HepG2 (cell line): ENCODE measurements around the gene ZNF454. TPM values are rescaled to one million over a fixed set of nuclear protein-coding genes. Genes with fewer than 3 reads are reported as not detected.

Experiments used
- ATAC-seq: fragments of 200-7000 bp; cut with Tn5 transposase; 3 replicates; pipeline ENCODE4 v1.9.1; 2020; ENCODE audit warnings: mild to moderate bottlenecking, moderate library complexity
- BruUV-seq: library from RNA; stranded (reverse); fragments of 400-500 nt; replicated peaks from 2 replicates; lab custom pipeline; 2021; lab: Mats Ljungman, UMichigan
- CTCF ChIA-PET: fragments of 300-600 bp; formaldehyde crosslinking; extraction: SDS; loops from one replicate; lab custom pipeline; 2021; ENCODE audit warnings: low total read pairs, inconsistent platforms, low intra/inter-chr PET ratio; lab: Yijun Ruan, JAX
- POLR2A ChIA-PET: fragments of 350-600 bp; sonication (Branson Sonifier 250); formaldehyde crosslinking; loops from one replicate; lab custom pipeline; 2020; ENCODE audit warnings: antibody characterized with exemption, inconsistent platforms; lab: Yijun Ruan, JAX
- DNase-seq: peaks from one replicate; pipeline ENCODE4 v3.0.0-alpha.2; 2015; ENCODE audit warnings: low spot score
- FAIRE-seq: peaks from 3 replicates; lab custom pipeline; 2011; peaks lifted over from hg19 to GRCh38; lab: Jason Lieb, UNC
- H2AFZ ChIP-seq: one replicate; pipeline ENCODE4 v1.6.1; 2011; ENCODE audit warnings: low read length, inconsistent platforms
- H3K27ac ChIP-seq: fragments of 300-600 bp; 3 replicates; pipeline ENCODE4 v1.8.0; 2011; ENCODE audit warnings: mixed run types, mild to moderate bottlenecking, mixed read lengths, low read length, inconsistent platforms; ENCODE audit not compliant: insufficient read depth; ENCODE audit errors: extremely low read length
- H3K27me3 ChIP-seq, 2 experiments: fragments of 200-600 bp in 1 of 2; 2 replicates in 1 of 2; 3 replicates in 1 of 2; pipeline versions ENCODE4 v1.6.0 to v1.8.0; 2011; ENCODE audit warnings: low read length in 2 of 2, mild to moderate bottlenecking in 2 of 2, moderate library complexity in 2 of 2, inconsistent platforms in 1 of 2; ENCODE audit not compliant: insufficient read depth in 2 of 2, control insufficient read depth in 1 of 2
- H3K36me3 ChIP-seq, 2 experiments: fragments of 200-600 bp in 1 of 2; replicated peaks in 1 of 2; 2 replicates in 1 of 2; 3 replicates in 1 of 2; pipeline versions ENCODE4 v1.5.1 to v1.8.0; 2011; ENCODE audit warnings: low read length in 2 of 2, inconsistent platforms in 1 of 2; ENCODE audit not compliant: insufficient read depth in 2 of 2, control insufficient read depth in 1 of 2
- H3K4me1 ChIP-seq: 2 replicates; pipeline ENCODE4 v1.5.1; 2012; ENCODE audit warnings: low read length, inconsistent platforms; ENCODE audit not compliant: insufficient read depth
- H3K4me2 ChIP-seq: 2 replicates; pipeline ENCODE4 v1.6.0; 2011; ENCODE audit warnings: low read depth, low read length, inconsistent platforms
- H3K4me3 ChIP-seq, 3 experiments: fragments of 200-600 bp in 1 of 3; sonication (generic), shearing (Covaris generic) in 1 of 3; replicated peaks in 1 of 3; 2 replicates each; pipeline ENCODE4 v1.5.1; 2011 to 2016; ENCODE audit warnings: low read length in 3 of 3, inconsistent platforms in 2 of 3, low read depth in 2 of 3, mild to moderate bottlenecking in 2 of 3, control low read depth in 1 of 3, mixed read lengths in 1 of 3; ENCODE audit not compliant: insufficient read depth in 1 of 3
- H3K79me2 ChIP-seq: one replicate; pipeline ENCODE4 v1.6.1; 2011; ENCODE audit warnings: low read length, inconsistent platforms; ENCODE audit not compliant: insufficient read depth
- H3K9ac ChIP-seq: 2 replicates; pipeline ENCODE4 v1.6.0; 2011; ENCODE audit warnings: mild to moderate bottlenecking, low read depth, low read length, inconsistent platforms; ENCODE audit not compliant: insufficient read depth
- H3K9me3 ChIP-seq: 2 replicates; pipeline ENCODE4 v1.5.1; 2012; ENCODE audit warnings: mild to moderate bottlenecking, low read length
- H4K20me1 ChIP-seq: 2 replicates; pipeline ENCODE4 v1.6.0; 2011; ENCODE audit warnings: inconsistent platforms, mild to moderate bottlenecking, low read length, moderate library complexity; ENCODE audit not compliant: insufficient read depth
- ARHGAP35 ChIP-seq: sonication (generic); formaldehyde crosslinking; IDR thresholded peaks from 2 replicates; pipeline ENCODE4 v1.9.0; 2022; ENCODE audit warnings: mild to moderate bottlenecking, inconsistent platforms, moderate library complexity, missing genetic modification reagents, borderline replicate concordance
- ATF4 ChIP-seq, 2 experiments: fragments of 450-650 bp in 1 of 2; sonication (generic) in 1 of 2; formaldehyde crosslinking; IDR thresholded peaks; 2 replicates each; pipeline versions ENCODE4 v1.5.0 to v1.8.0; 2020 to 2022; ENCODE audit warnings: mild to moderate bottlenecking in 1 of 2, missing genetic modification reagents in 1 of 2
- CBFB ChIP-seq: sonication (generic); formaldehyde crosslinking; IDR thresholded peaks from 2 replicates; pipeline ENCODE4 v1.4.0; 2020; ENCODE audit warnings: missing genetic modification reagents
- DRAP1 ChIP-seq: IDR thresholded peaks from 2 replicates; pipeline ENCODE4 v1.6.1; 2016; ENCODE audit warnings: missing genetic modification reagents, missing compliant biosample characterization
- GRHL1 ChIP-seq: sonication (generic); formaldehyde crosslinking; conservative IDR thresholded peaks from 2 replicates; pipeline ENCODE4 v1.8.0; 2022; ENCODE audit warnings: missing genetic modification reagents
- HBP1 ChIP-seq: IDR thresholded peaks from 2 replicates; pipeline ENCODE4 v1.6.1; 2016; ENCODE audit warnings: low read depth, control low read depth
- JUNB ChIP-seq: sonication (generic); formaldehyde crosslinking; IDR thresholded peaks from 2 replicates; pipeline ENCODE4 v1.8.0; 2022; ENCODE audit warnings: missing genetic modification reagents, mild to moderate bottlenecking, borderline replicate concordance
- MED13 ChIP-seq: sonication (generic); formaldehyde crosslinking; IDR thresholded peaks from 2 replicates; pipeline ENCODE4 v1.5.0; 2020; ENCODE audit warnings: missing genetic modification reagents
- PBX2 ChIP-seq: IDR thresholded peaks from 2 replicates; pipeline ENCODE4 v1.6.1; 2016; ENCODE audit warnings: control low read depth
- PREB ChIP-seq: sonication (generic); formaldehyde crosslinking; IDR thresholded peaks from 2 replicates; pipeline ENCODE4 v1.4.0; 2020; ENCODE audit warnings: missing genetic modification reagents
- RBFOX2 ChIP-seq: fragments of 200-400 bp; formaldehyde crosslinking; IDR thresholded peaks from 2 replicates; pipeline ENCODE4 v1.6.1; 2017; ENCODE audit warnings: low read depth, mild to moderate bottlenecking, low read length
- ZNF282 ChIP-seq: fragments of 450-650 bp; IDR thresholded peaks from 2 replicates; pipeline ENCODE4 v1.6.1; 2018; ENCODE audit not compliant: partially characterized antibody
- ZNF292 ChIP-seq: sonication (generic); formaldehyde crosslinking; IDR thresholded peaks from 2 replicates; pipeline ENCODE4 v1.8.1; 2022; ENCODE audit warnings: mild to moderate bottlenecking, low read depth, missing genetic modification reagents, borderline replicate concordance
- ZNF34 ChIP-seq: sonication (generic); formaldehyde crosslinking; IDR thresholded peaks from 2 replicates; pipeline ENCODE4 v1.4.0; 2020; ENCODE audit warnings: mild to moderate bottlenecking, missing genetic modification reagents, borderline replicate concordance
- ZNF749 ChIP-seq: sonication (generic); formaldehyde crosslinking; IDR thresholded peaks from 2 replicates; pipeline ENCODE4 v1.8.0; 2022; ENCODE audit warnings: mild to moderate bottlenecking, missing genetic modification reagents, moderate library complexity, borderline replicate concordance
- ZNF772 ChIP-seq: sonication (generic); formaldehyde crosslinking; IDR thresholded peaks from 2 replicates; pipeline ENCODE4 v1.5.0; 2020; ENCODE audit warnings: mild to moderate bottlenecking, missing genetic modification reagents
- ZNF850 ChIP-seq: sonication (generic); formaldehyde crosslinking; conservative IDR thresholded peaks from 2 replicates; pipeline ENCODE4 v1.9.0; 2021; ENCODE audit warnings: mild to moderate bottlenecking, missing genetic modification reagents
- ZSCAN9 ChIP-seq: IDR thresholded peaks from 2 replicates; pipeline ENCODE4 v1.6.1; 2016; ENCODE audit warnings: borderline replicate concordance
- WGBS: methylation state at CpG from one replicate; pipeline ENCODE4 v1.1.6; 2017; ENCODE audit warnings: low lambda C conversion rate; 5-methylcytosine and 5-hydroxymethylcytosine counted together
- in situ Hi-C: cut with HindIII; loops from 2 replicates; pipeline ENCODE4 v1.10.0; 2017; ENCODE audit warnings: low pct_unique_long_range_greater_than_20kb; ENCODE audit not compliant: extremely low pct_ligation_motif_present
- intact Hi-C: fragments of 100-400 bp; cut with micrococcal nuclease; formaldehyde crosslinking; loops from one replicate; pipeline ENCODE4 v1.10.0; 2022; ENCODE audit not compliant: unreplicated experiment
- polyA plus RNA-seq, 8 experiments: library from polyadenylated mRNA; depleted of rRNA in 3 of 8; stranded (reverse) in 7 of 8; unstranded in 1 of 8; fragments of >200 nt; fragmentation: Illumina TruSeq in 4 of 8; extraction: Trizol in 4 of 8; gene quantifications; 2 replicates each; pipeline versions ENCODE4 v1.2.1 to v1.2.3, GENCODE V29; 2011 to 2016; ENCODE audit warnings: low read depth in 4 of 8, missing spikeins in 1 of 8, mixed read lengths in 1 of 8; ENCODE audit not compliant: insufficient read depth in 1 of 8
- total RNA-seq, 5 experiments: library from RNA; depleted of rRNA; stranded (reverse); fragments of >200 nt; fragmentation: Illumina TruSeq; extraction: Trizol; gene quantifications; 2 replicates each; pipeline ENCODE4 v1.2.3, GENCODE V29; 2016; ENCODE audit warnings: low read depth in 1 of 5

The ZNF454 gene
- total and polyA plus RNA-seq, 2 of the 13 experiments (the other 11 are each of a cell fraction or from before 2014, with no cell fraction given), result 0.16 TPM; not detected in 1

GRCh38 chr5:178998441-178998840, 57.4 kb downstream of the ZNF454 start (continued):
- TF ChIP-seq HBP1 (CRISPR knock-in tag) (no peak), DRAP1 (no peak), ZSCAN9 (no peak), CBFB (CRISPR knock-in tag) (no peak)

GRCh38 chr5:179006564-179006963, 65.6 kb downstream of the ZNF454 start:
- ATAC-seq, result no peak
- no peaks in the 10 kb centered on the region for H3K36me3 ChIP-seq
- in situ Hi-C loops (no loop called here), intact Hi-C loops (no loop called here)
- H3K9me3 ChIP-seq, result peaks cover 57% of the 10 kb centered on the region
- no peak overlapping the region for H3K4me3 ChIP-seq
- no peaks in the 10 kb centered on the region for H3K27me3 ChIP-seq
- no peak overlapping the region for H3K4me2 ChIP-seq
- no peaks in the 10 kb centered on the region for H3K4me1 ChIP-seq
- no peak overlapping the region for H3K9ac ChIP-seq
- no peak for DNase-seq
- no peaks in the 10 kb centered on the region for H4K20me1 ChIP-seq
- H2AFZ ChIP-seq, result no peak overlapping the region
- no peak overlapping the region for H3K27ac ChIP-seq
- WGBS, result 38% methylated on average over 2 of the region's 2 CpGs
- no peaks in the 10 kb centered on the region for H3K79me2 ChIP-seq
- FAIRE-seq, result no peak
- ChIA-PET CTCF (no interaction called here), POLR2A (no interaction called here)
- no TSS peak for BruUV-seq
- TF ChIP-seq ZNF34 (CRISPR knock-in tag) (no peak), JUNB (no peak), PBX2 (no peak), ZNF850 (no peak), ATF4 (CRISPR knock-in tag; IDR thresholded peaks at IDR 0.05) (no peak), ZNF292 (CRISPR knock-in tag) (no peak), ZNF749 (no peak), ARHGAP35 (CRISPR knock-in tag) (no peak), ZNF282 (no peak), ZNF772 (CRISPR knock-in tag) (no peak), PREB (no peak), GRHL1 (no peak), MED13 (CRISPR knock-in tag) (no peak), RBFOX2 (no peak)
